CD4-positive, alpha-beta T cell treated with Interleukin-17A for 1 hour (primary cell): ENCODE data around the gene ASB12.
"Not testable (repeated sequence)": the region's sequence is repeated elsewhere in the genome, so short reads cannot be mapped to it uniquely, and the experiment has no call there.

Experiments
- DNase-seq: peaks from one replicate; pipeline ENCODE4 v3.0.0-alpha.2; 2020

Gene ASB12

GRCh38 chrX:64230123-64230970 is at the start of gene ASB12:
Gene ASB12, minus strand, starts transcription at chrX:64230607. Its CDS starts 4,957 bp downstream, at chrX:64225650.
- DNase-seq: no peak

GRCh38 chrX:64265265-64265664 is 34.9 kb upstream of the ASB12 start:
- DNase-seq: no peak

GRCh38 chrX:64229154-64229553 is 1.3 kb downstream of the ASB12 start:
- DNase-seq: no peak

- no peak for DNase-seq
These were observed 12.4 kb downstream of the ASB12 start for GRCh38 chrX:64218023-64218422.

GRCh38 chrX:64213989-64214388 is 16.4 kb downstream of the ASB12 start:
- DNase-seq: not testable (repeated sequence)

- DNase-seq: no peak
These were observed 23.7 kb downstream of the ASB12 start for GRCh38 chrX:64206556-64207162.

- DNase-seq: peak; percentile 94
These were observed 24.5 kb downstream of the ASB12 start for GRCh38 chrX:64205735-64206501.

- no peak for DNase-seq
These were observed 25.0 kb downstream of the ASB12 start, which contains the start of gene AMER1 for GRCh38 chrX:64205441-64205734. Gene AMER1, minus strand, starts transcription at chrX:64205708. Its CDS starts 12,422 bp downstream, at chrX:64193286.

- DNase-seq: peak; percentile 11
These were observed 25.5 kb downstream of the ASB12 start for GRCh38 chrX:64204701-64205440.

GRCh38 chrX:64204252-64204651 is 26.2 kb downstream of the ASB12 start:
- DNase-seq: no peak

- no peak for DNase-seq
These were observed 27.5 kb downstream of the ASB12 start for GRCh38 chrX:64202808-64203325.

- DNase-seq: no peak
These were observed 32.4 kb downstream of the ASB12 start for GRCh38 chrX:64198036-64198435.

- DNase-seq: no peak
These were observed 33.8 kb downstream of the ASB12 start for GRCh38 chrX:64196606-64197005.

GRCh38 chrX:64195862-64196261 is 34.5 kb downstream of the ASB12 start:
- no peak for DNase-seq

- no peak for DNase-seq
These were observed 37.7 kb downstream of the ASB12 start for GRCh38 chrX:64192673-64193072.

- no peak for DNase-seq
These were observed 38.4 kb downstream of the ASB12 start for GRCh38 chrX:64192040-64192439.

GRCh38 chrX:64191281-64192010 is 39.0 kb downstream of the ASB12 start:
- DNase-seq: no peak

GRCh38 chrX:64190136-64190740 is 40.2 kb downstream of the ASB12 start:
- no peak for DNase-seq

GRCh38 chrX:64188901-64189300 is 41.5 kb downstream of the ASB12 start:
- DNase-seq: no peak

- no peak for DNase-seq
These were observed 42.7 kb downstream of the ASB12 start for GRCh38 chrX:64187762-64188150.

GRCh38 chrX:64186974-64187761 is 43.2 kb downstream of the ASB12 start:
- DNase-seq: no peak
